Right cardiac atrium (tissue), 5 donors: Measurements from ENCODE around the gene ILRUN. TPM values are rescaled to one million over a fixed set of nuclear protein-coding genes. Genes with fewer than 3 reads are reported as not detected.
"Not testable (repeated sequence)": the region's sequence is repeated elsewhere in the genome, so short reads cannot be mapped to it uniquely, and the experiment has no call there.

ENCODE experiments used
- ATAC-seq, 2 donors: fragments of 200-7000 bp; cut with Tn5 transposase; one replicate each; pipeline versions ENCODE4 v1.8.0 to v1.9.1; 2020; ENCODE audit warnings: moderate library complexity in 2 of 2, mild to moderate bottlenecking in 1 of 2
- DNase-seq, 3 donors: peaks; one replicate each; pipeline ENCODE4 v3.0.0-alpha.2; 2020
- H3K27ac ChIP-seq: one replicate; pipeline ENCODE4 v1.5.1; 2013; ENCODE audit warnings: mild to moderate bottlenecking, low read length, control low read depth, moderate library complexity
- H3K27me3 ChIP-seq: one replicate; pipeline ENCODE4 v1.6.1; 2013; ENCODE audit not compliant: control insufficient read depth, insufficient read depth
- H3K4me1 ChIP-seq: one replicate; pipeline ENCODE4 v1.6.1; 2013; ENCODE audit warnings: low read length; ENCODE audit not compliant: control insufficient read depth, insufficient read depth
- H3K4me3 ChIP-seq: one replicate; pipeline ENCODE4 v1.5.1; 2013; ENCODE audit warnings: low read length, control low read depth
- H3K9me3 ChIP-seq: one replicate; pipeline ENCODE4 v1.6.1; 2013; ENCODE audit warnings: low read length; ENCODE audit not compliant: control insufficient read depth
- WGBS: extraction: QIAGEN DNeasy Blood & Tissue Kit; methylation state at CpG from one replicate; pipeline ENCODE4 v1.1.7; 2013; 5-methylcytosine and 5-hydroxymethylcytosine counted together
- intact Hi-C, 4 donors: fragments of 100-400 bp; cut with DNase I; formaldehyde crosslinking; loops; one replicate each; pipeline versions ENCODE4 v1.11.0 to v1.14.0; 2022 to 2023
- polyA plus RNA-seq: library from polyadenylated mRNA; stranded (reverse); fragments of 200-250 nt; gene quantifications from one replicate; pipeline ENCODE4 v1.2.3, GENCODE V29; 2013
- total RNA-seq, 4 donors: library from RNA; stranded (reverse); fragmentation: NEBNext Ultra II Directional; extraction: Animal tissue kit (Norgen Biotek cat#: 25700); gene quantifications; one replicate each; pipeline ENCODE4 v1.2.1, GENCODE V29; 2021
- donor health status: healthy with polysubstance abuse.
- donor health status: DM: no; HTN: yes; CAD: no.
- donor health status: DM: no; HTN: no; CAD: no.
- donor health status: DM: no; HTN: yes; CAD: no; lungs with severe emphysema.
- donor health status: DM: yes; HTN: yes; CAD: no.

The ILRUN gene
- total and polyA plus RNA-seq, 5 donors: 116 to 150 (median 120) TPM

DNA sequence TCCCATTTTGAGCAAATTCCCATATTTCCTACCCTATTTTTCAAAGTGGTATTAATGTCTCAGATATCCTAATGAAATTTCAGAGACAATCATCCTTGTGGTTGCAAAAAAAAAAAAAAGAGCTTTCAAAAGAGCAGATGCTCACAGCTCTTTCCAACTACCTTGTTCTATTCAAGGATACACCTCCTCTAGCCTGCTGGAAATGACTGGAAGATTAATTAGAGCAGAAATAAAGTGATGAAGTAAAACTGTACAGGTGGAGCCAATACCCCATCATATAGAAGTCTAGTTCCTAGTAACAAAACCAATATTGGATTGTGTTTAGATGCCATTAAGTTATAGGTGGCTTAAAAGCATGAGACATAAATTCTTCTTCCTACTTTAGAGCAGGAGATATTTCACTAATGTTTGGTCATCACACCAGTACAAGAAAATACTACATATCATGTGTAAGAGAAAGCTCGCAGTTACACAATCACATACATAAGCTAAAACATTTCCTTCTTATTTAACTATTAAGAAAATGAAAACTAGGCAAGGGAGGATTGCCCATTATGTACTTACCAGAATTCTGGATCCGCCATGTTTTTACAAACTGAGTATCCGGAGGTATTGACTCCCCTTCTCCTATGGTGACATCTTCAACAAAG, 42.4 kb downstream of the ILRUN start:
- 97% methylated on average over 3 of the region's 3 CpGs for WGBS
- intact Hi-C loops: no loop called here

DNA sequence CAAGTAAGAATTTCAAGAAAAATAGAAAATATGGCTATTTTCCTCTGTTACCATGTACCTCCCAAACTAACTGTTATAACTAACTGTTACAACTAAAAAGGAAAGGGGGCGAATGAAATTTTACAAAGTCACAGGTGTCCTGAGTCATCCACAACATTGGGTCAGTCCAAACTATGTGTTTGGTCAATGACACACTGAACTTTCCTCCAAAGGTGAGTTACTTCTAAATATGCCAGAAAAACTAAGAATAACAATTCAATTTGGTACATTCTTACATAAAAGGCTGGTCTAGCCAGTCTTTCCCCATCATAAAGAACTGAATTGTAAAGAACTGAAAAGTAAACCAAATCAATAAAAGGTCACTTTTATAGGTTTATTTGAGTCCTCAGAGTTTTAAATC, 44.3 kb downstream of the ILRUN start:
- no peak for ATAC-seq
- no peak overlapping the region for H3K4me3 ChIP-seq
- WGBS: 100% methylated on average over 1 of the region's 1 CpG
- H3K27me3 ChIP-seq: no peaks in the 10 kb centered on the region
- H3K27ac ChIP-seq: no peak overlapping the region
- intact Hi-C loops: no loop called here
- H3K9me3 ChIP-seq: no peaks in the 10 kb centered on the region
- peaks cover 7% of the 10 kb centered on the region for H3K4me1 ChIP-seq
- no peak for DNase-seq

More for the DNA sequence above, 42.4 kb downstream of the ILRUN start:
- ATAC-seq (no peak), DNase-seq (no peak)
- Histone ChIP-seq H3K4me1 (peaks cover 16% of the 10 kb centered on the region), H3K27me3 (no peaks in the 10 kb centered on the region), H3K4me3 (no peak overlapping the region), H3K9me3 (no peaks in the 10 kb centered on the region), H3K27ac (no peak overlapping the region)

DNA sequence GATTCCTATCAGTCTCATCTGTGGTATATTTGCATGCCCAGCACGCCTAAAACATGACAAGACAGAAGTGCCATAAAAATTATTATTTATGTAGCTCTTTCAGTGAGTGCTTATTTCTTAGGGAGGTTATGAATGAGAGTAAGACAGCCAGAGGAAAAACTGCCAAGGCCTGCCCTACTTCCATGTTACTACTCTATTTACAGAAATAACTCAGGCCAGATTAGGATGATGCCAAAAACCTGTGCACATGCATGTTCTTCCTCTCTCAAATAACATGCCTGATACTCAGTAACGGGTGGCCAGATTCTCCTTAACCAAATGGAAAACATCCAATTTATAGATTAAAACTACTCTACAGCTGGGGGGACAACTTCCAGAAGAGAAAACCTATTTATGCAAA, 45.7 kb downstream of the ILRUN start:
- ATAC-seq (no peak), DNase-seq (no peak)
- WGBS: 77% methylated on average over 2 of the region's 2 CpGs
- Histone ChIP-seq H3K9me3 (no peaks in the 10 kb centered on the region), H3K27ac (no peak overlapping the region), H3K27me3 (no peaks in the 10 kb centered on the region), H3K4me1 (peaks cover 3% of the 10 kb centered on the region), H3K4me3 (no peak overlapping the region)
- intact Hi-C loops: no loop called here

DNA sequence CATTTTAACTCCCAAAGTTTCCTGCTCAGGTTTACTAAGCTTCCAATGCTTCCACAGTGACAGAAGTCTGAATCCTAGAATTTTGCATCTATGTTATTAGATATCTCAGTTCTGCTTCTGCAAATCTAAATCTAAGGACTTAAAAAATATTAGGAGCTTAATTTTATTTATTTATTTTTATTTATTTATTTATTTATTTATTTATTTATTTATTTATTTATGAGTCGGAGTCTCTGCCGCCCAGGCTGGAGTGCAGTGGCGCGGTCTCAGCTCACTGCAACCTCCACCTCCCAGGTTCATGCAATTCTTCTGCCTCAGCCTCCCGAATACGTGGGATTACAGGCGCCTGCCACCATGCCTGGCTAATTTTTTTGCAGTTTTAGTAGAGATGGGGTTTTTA, 46.3 kb downstream of the ILRUN start:
- ATAC-seq, intact Hi-C loops, H3K9me3 ChIP-seq, DNase-seq, H3K4me3 ChIP-seq, H3K4me1 ChIP-seq, H3K27me3 ChIP-seq, H3K27ac ChIP-seq: not testable (repeated sequence)
- 96% methylated on average over 7 of the region's 7 CpGs for WGBS

DNA sequence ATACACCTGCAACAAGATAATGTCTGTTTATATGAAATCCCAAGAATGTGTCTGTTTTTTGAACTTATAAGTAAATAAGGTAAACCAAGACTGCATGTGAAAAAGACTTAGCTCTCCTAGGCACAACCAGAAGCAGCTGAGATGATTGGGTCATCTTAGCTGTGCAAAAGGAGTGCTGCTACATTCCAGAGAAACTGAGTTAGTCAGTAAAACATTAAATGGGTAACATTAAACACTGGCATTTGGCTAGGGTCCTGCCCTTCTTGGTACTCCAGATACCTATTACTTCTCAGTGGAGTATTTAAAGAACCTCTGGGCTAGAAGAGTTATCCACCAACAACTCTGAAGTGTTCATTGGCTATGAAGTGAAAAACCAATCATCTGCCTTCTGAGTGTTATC, 47.8 kb downstream of the ILRUN start:
- peaks cover 2% of the 10 kb centered on the region for H3K4me1 ChIP-seq
- intact Hi-C loops: no loop called here
- no peaks in the 10 kb centered on the region for H3K27me3 ChIP-seq
- DNase-seq: no peak
- H3K27ac ChIP-seq: no peak overlapping the region
- no peak for ATAC-seq
- no peak overlapping the region for H3K4me3 ChIP-seq
- no peaks in the 10 kb centered on the region for H3K9me3 ChIP-seq

Other genes with a start within 250 kb of the ILRUN start
- gene PACSIN1, start 230.7 kb downstream of the ILRUN start, total RNA-seq: 10 to 100 TPM in 1 of 4 donors, 1 to 10 TPM in 3; 2.5 to 11.9 (median 9.8) TPM
- gene PACSIN1, start 230.7 kb downstream of the ILRUN start, polyA plus RNA-seq: 14.0 TPM
- under 1 TPM in 2 of 4 donors, not detected in 2; 0.11 to 0.17 TPM for gene SPDEF, start 140.4 kb downstream of the ILRUN start, total RNA-seq
- gene SPDEF, start 140.4 kb downstream of the ILRUN start, polyA plus RNA-seq: 0.14 TPM
- gene SNRPC, start 60.7 kb upstream of the ILRUN start, total RNA-seq: 100 to 1,000 TPM in 3 of 4 donors, 10 to 100 TPM in 1; 88.3 to 155 (median 120) TPM
- 236 TPM for gene SNRPC, start 60.7 kb upstream of the ILRUN start, polyA plus RNA-seq
- 10 to 100 TPM; 13.0 to 18.8 (median 17.5) TPM for gene BLTP3A, start 95.3 kb upstream of the ILRUN start, total RNA-seq
- 4.4 TPM for gene BLTP3A, start 95.3 kb upstream of the ILRUN start, polyA plus RNA-seq
- gene TAF11, start 191.3 kb upstream of the ILRUN start, total RNA-seq: 10 to 100 TPM; 18.0 to 23.0 (median 19.3) TPM
- gene TAF11, start 191.3 kb upstream of the ILRUN start, polyA plus RNA-seq: 25.1 TPM
- gene ANKS1A, start 192.5 kb upstream of the ILRUN start, total RNA-seq: 10 to 100 TPM; 26.1 to 28.5 (median 27.1) TPM
- gene ANKS1A, start 192.5 kb upstream of the ILRUN start, polyA plus RNA-seq: 11.5 TPM